ENCODE data around the gene AIPL1. TPM values are rescaled to one million over a fixed set of nuclear protein-coding genes. Genes with fewer than 3 reads are reported as not detected.

AIPL1 gene
- total RNA-seq, 1 donor from 2014 or later: not detected

DNA sequence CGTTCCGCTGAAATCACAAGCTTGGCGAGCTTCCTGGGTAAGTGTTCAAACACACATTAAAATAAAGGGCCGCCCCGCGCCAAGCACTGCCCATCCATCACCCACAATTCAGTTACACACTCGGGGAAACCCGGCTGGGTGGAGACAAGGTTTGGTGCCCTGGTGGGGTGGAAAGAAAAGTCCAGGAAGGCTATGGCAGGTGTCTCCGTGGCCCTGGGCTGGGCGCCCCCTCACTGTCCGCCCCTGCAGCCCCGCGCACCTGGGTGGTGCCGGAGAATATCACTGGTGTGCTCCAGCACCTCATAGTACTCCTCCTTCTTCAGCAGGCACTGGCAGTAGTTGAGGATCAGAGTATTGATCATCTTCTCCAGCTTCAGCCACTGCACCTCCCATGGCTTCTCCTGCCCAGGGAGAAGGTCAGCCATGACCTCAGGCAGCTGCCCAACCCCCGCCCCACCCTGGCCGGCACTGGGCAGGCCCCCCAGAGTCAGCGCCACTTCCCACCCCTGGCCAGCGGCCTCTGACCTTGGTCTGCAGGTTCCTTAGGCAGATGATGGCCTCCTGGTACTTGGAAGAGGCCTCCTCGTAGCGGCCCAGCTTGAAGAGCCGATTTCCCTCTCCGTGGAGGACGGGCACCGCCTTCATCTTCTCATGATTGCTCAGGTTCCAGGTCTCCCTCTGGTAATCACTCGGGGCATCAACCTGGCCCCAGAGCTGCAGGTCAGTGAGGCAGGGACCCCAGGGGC lies 8.4 kb downstream of the AIPL1 start:
- no peaks in the 10 kb centered on the region for H3K36me3 Mint-ChIP-seq
- DNase-seq (ENCODE audit: extremely low spot score, unreplicated experiment): no peak
- TF ChIP-seq, protein P1, sequence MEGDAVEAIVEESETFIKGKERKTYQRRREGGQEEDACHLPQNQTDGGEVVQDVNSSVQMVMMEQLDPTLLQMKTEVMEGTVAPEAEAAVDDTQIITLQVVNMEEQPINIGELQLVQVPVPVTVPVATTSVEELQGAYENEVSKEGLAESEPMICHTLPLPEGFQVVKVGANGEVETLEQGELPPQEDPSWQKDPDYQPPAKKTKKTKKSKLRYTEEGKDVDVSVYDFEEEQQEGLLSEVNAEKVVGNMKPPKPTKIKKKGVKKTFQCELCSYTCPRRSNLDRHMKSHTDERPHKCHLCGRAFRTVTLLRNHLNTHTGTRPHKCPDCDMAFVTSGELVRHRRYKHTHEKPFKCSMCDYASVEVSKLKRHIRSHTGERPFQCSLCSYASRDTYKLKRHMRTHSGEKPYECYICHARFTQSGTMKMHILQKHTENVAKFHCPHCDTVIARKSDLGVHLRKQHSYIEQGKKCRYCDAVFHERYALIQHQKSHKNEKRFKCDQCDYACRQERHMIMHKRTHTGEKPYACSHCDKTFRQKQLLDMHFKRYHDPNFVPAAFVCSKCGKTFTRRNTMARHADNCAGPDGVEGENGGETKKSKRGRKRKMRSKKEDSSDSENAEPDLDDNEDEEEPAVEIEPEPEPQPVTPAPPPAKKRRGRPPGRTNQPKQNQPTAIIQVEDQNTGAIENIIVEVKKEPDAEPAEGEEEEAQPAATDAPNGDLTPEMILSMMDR (conservative IDR thresholded peaks at IDR 0.05): no peak
- H3K27me3 Mint-ChIP-seq: peaks cover 3% of the 10 kb centered on the region
- H3K4me3 Mint-ChIP-seq: no peak overlapping the region
- H3K27ac Mint-ChIP-seq: no peak overlapping the region
- no peaks in the 10 kb centered on the region for H3K4me1 Mint-ChIP-seq (ENCODE audit: unreplicated experiment)
- H3K9me3 Mint-ChIP-seq: peaks cover 5% of the 10 kb centered on the region

DNA sequence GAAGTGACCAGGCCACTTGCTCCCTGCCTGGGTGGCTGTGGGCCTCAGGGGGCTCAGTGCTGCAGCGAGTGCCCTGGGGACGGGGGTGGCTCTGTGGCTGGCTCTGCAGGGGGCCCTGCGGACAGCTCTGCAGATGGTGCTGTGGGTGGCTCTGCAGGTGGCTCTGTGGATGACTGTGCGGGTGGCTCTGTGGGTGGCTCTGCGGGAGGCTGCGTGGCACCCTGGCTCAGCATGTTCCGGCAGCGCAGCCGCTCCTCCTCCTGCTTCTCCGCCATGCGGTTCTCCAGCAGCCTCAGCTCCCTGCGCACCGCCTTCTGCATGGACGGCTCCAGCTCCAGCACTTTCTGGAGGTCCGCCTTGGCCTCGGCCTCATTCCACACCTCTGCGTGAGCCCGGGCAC lies 9.5 kb downstream of the AIPL1 start:
- Mint-ChIP-seq H3K27me3 (peaks cover 3% of the 10 kb centered on the region), H3K36me3 (no peaks in the 10 kb centered on the region), H3K27ac (no peak overlapping the region), H3K4me3 (no peak overlapping the region), H3K9me3 (peaks cover 5% of the 10 kb centered on the region), H3K4me1 (ENCODE audit: unreplicated experiment) (no peaks in the 10 kb centered on the region)
- no peak for DNase-seq (ENCODE audit: extremely low spot score, unreplicated experiment)
- TF ChIP-seq, protein P1 (conservative IDR thresholded peaks at IDR 0.05): no peak

- H3K27me3 Mint-ChIP-seq: peaks cover 8% of the 10 kb centered on the region
- no peak for DNase-seq (ENCODE audit: extremely low spot score, unreplicated experiment)
- no peak overlapping the region for H3K27ac Mint-ChIP-seq
- H3K4me1 Mint-ChIP-seq (ENCODE audit: unreplicated experiment): no peaks in the 10 kb centered on the region
- H3K4me3 Mint-ChIP-seq: no peak overlapping the region
- no peaks in the 10 kb centered on the region for H3K36me3 Mint-ChIP-seq
- H3K9me3 Mint-ChIP-seq: no peaks in the 10 kb centered on the region
- TF ChIP-seq, protein P1 (conservative IDR thresholded peaks at IDR 0.05): no peak
These were observed 11.0 kb downstream of the AIPL1 start for GRCh38 chr17:6423931-6424330.

DNA sequence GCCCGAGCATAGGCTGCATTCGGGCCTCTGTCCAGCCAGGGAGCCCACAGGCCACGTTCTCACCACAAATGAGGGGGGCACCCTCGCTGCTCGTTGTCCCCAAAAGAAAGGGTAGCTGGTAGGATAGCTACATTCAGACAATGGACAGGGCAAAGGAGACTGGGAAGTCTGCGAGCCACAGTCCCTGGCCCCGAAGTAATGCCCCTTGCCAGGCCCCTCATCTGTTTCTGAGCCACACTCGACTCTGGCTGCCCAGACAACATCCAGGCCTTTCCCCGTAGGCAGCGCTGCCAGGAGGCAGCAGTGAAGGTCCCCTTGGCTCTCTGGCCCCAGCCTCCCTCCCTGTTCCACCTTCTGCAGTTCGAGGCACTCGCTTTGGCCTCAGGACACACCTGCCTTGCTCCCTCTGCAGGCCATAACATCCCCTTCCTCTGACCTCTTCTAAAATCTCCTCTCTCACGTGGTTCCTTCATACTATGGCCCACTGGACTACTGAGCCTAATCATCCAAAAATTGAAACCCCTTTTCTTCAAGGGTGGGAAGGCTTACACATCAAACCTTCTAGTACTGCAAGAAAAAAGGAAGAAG lies 12.2 kb downstream of the AIPL1 start:
- Mint-ChIP-seq H3K27me3 (peaks cover 8% of the 10 kb centered on the region), H3K4me1 (ENCODE audit: unreplicated experiment) (no peaks in the 10 kb centered on the region), H3K27ac (no peak overlapping the region), H3K4me3 (no peak overlapping the region), H3K9me3 (no peaks in the 10 kb centered on the region), H3K36me3 (no peaks in the 10 kb centered on the region)
- TF ChIP-seq, protein P1 (conservative IDR thresholded peaks at IDR 0.05): no peak
- DNase-seq (ENCODE audit: extremely low spot score, unreplicated experiment): no peak

DNA sequence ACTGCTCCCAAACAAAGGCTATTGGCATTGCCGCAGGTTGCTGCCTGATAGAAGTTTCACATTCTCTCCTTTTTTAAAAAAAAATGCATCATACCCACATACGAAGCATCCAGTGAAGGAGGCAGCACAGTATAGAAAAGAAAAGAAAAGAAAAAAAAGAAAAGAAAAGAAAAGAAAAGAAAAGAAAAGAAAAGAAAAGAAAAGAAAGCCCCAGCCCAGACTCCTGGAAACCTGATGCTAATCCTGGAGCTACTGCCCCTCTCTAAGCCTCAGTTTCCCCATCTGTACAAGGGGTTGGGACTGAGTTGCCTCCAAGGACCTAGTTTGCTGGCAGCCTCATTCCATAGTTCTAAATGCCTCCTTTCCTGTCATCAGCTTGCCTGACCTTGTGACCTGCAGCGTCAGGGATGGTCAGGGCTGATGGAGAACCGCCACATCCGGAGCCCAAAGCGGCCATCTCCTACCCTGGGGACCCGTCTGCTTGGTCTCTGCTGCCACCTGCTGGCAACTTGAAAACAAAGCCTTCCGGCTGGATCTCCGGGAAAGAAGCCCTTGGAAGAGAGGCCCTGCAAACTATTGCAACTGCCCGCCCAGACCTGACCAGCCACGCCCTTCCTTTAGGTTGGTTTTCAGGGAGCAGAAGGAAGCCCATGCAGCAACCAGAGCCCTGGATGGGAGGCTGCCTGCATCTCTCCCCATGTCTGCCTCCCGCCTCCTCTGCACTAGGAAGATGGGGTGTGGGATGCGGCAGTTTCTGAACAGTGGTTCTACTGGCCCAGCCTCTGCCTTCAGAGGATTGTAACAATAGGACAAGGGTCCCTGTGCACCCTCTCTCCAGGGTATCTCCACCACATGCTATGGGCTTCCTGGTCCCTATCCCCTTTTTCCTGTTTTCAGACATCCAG lies 13.0 kb downstream of the AIPL1 start:
- Mint-ChIP-seq H3K4me1 (ENCODE audit: unreplicated experiment) (no peaks in the 10 kb centered on the region), H3K9me3 (no peaks in the 10 kb centered on the region), H3K4me3 (no peak overlapping the region), H3K27me3 (peaks cover 13% of the 10 kb centered on the region), H3K27ac (no peak overlapping the region), H3K36me3 (no peaks in the 10 kb centered on the region)
- TF ChIP-seq, protein P1 (conservative IDR thresholded peaks at IDR 0.05): peak; percentile 94
- peak; percentile 84 for DNase-seq (ENCODE audit: extremely low spot score, unreplicated experiment)

All from type B pancreatic cell (in vitro differentiated cells).